Thyroid gland (tissue), 4 donors: ENCODE data around the gene ANO2. TPM values are rescaled to one million over a fixed set of nuclear protein-coding genes. Genes with fewer than 3 reads are reported as not detected.

Source experiments
- DNase-seq, 2 donors: peaks; one replicate each; pipeline ENCODE4 v3.0.0-alpha.2; 2019
- H3K27ac ChIP-seq, 3 donors: fragments of 200-600 bp; sonication (generic); 1 replicate in 2 of 3; 2 replicates in 1 of 3; pipeline ENCODE4 v1.5.1; 2016 to 2019; ENCODE audit warnings: mild to moderate bottlenecking in 1 of 3, moderate library complexity in 1 of 3
- H3K27me3 ChIP-seq: fragments of 200-600 bp; sonication (generic); one replicate; pipeline ENCODE4 v1.5.1; 2019
- H3K36me3 ChIP-seq, 2 donors: fragments of 200-600 bp; sonication (generic); one replicate each; pipeline ENCODE4 v1.5.1; 2016 to 2019
- H3K4me1 ChIP-seq, 2 donors: fragments of 200-600 bp; sonication (generic); one replicate each; pipeline ENCODE4 v1.5.1; 2017 to 2019
- H3K4me3 ChIP-seq, 3 donors: fragments of 200-600 bp; sonication (generic); replicated peaks in 1 of 3; 1 replicate in 2 of 3; 2 replicates in 1 of 3; pipeline ENCODE4 v1.5.1; 2016; ENCODE audit warnings: mild to moderate bottlenecking in 1 of 3
- H3K9me3 ChIP-seq: fragments of 200-600 bp; sonication (generic); one replicate; pipeline ENCODE4 v1.5.1; 2017
- CTCF ChIP-seq, 6 experiments: fragments of 200-600 bp in 3 of 6; fragments of 450-650 bp in 3 of 6; sonication (generic) in 3 of 6; IDR thresholded peaks; one replicate each; pipeline ENCODE4 v1.5.1; 2016 to 2019; ENCODE audit warnings: antibody characterized with exemption in 6 of 6, mild to moderate bottlenecking in 2 of 6, inconsistent platforms in 1 of 6, moderate library complexity in 1 of 6
- POLR2A ChIP-seq, 2 donors: fragments of 450-650 bp; IDR thresholded peaks; one replicate each; pipeline ENCODE4 v1.6.1; 2017; ENCODE audit warnings: antibody characterized with exemption in 2 of 2, mild to moderate bottlenecking in 2 of 2, moderate library complexity in 1 of 2
- WGBS, 2 donors: methylation state at CpG; one replicate each; pipeline ENCODE4 v1.1.5; 2017; 5-methylcytosine and 5-hydroxymethylcytosine counted together
- intact Hi-C: fragments of 100-400 bp; cut with DNase I; formaldehyde crosslinking; loops from one replicate; pipeline ENCODE4 v1.15.1; 2023
- total RNA-seq, 4 donors: library from RNA; depleted of rRNA; stranded (reverse); fragments of >200 nt; gene quantifications; one replicate each; pipeline ENCODE4 v1.2.3, GENCODE V29; 2016

The ANO2 gene
- total RNA-seq, 4 donors from 2014 or later = 0.78 to 7.0 (median 2.2) TPM

GRCh38 chr12:5692850-5693249 lies 252.2 kb downstream of the ANO2 start:
- intact Hi-C loops = no loop called here
- DNase-seq = no peak
- Histone ChIP-seq H3K9me3 (no peaks in the 10 kb centered on the region), H3K4me1 (peaks cover 0 to 3% of the 10 kb centered on the region in 2 donors), H3K4me3 (no peak overlapping the region), H3K27ac (no peak overlapping the region), H3K27me3 (no peaks in the 10 kb centered on the region), H3K36me3 (no peaks in the 10 kb centered on the region)
- WGBS, 2 donors = 88 to 94% methylated on average over 7 of the region's 7 CpGs
- no peak for TF ChIP-seq POLR2A (IDR thresholded peaks at IDR 0.05)
- no peak for TF ChIP-seq CTCF (IDR thresholded peaks at IDR 0.05)

GRCh38 chr12:5691943-5692342 lies 253.1 kb downstream of the ANO2 start:
- H3K4me1 ChIP-seq = peaks cover 0 to 3% of the 10 kb centered on the region in 2 donors
- no peaks in the 10 kb centered on the region for H3K9me3 ChIP-seq
- intact Hi-C loops = no loop called here
- no peaks in the 10 kb centered on the region for H3K36me3 ChIP-seq
- DNase-seq = no peak
- no peak overlapping the region for H3K4me3 ChIP-seq
- WGBS, 2 donors = 77 to 90% methylated on average over 6 of the region's 6 CpGs
- no peak overlapping the region for H3K27ac ChIP-seq
- TF ChIP-seq CTCF (IDR thresholded peaks at IDR 0.05) (no peak), POLR2A (IDR thresholded peaks at IDR 0.05) (no peak)
- H3K27me3 ChIP-seq = no peaks in the 10 kb centered on the region

GRCh38 chr12:5690240-5690639 lies 254.8 kb downstream of the ANO2 start:
- H3K4me3 ChIP-seq = no peak overlapping the region
- DNase-seq = no peak
- intact Hi-C loops = no loop called here
- WGBS, 2 donors = 67 to 82% methylated on average over 1 of the region's 1 CpG
- H3K9me3 ChIP-seq = no peaks in the 10 kb centered on the region
- no peak for TF ChIP-seq POLR2A (IDR thresholded peaks at IDR 0.05)
- no peak for TF ChIP-seq CTCF (IDR thresholded peaks at IDR 0.05)
- H3K27ac ChIP-seq = no peak overlapping the region
- no peaks in the 10 kb centered on the region for H3K36me3 ChIP-seq
- H3K4me1 ChIP-seq = peaks cover 0 to 3% of the 10 kb centered on the region in 2 donors
- no peaks in the 10 kb centered on the region for H3K27me3 ChIP-seq

- intact Hi-C loops = no loop called here
- H3K27ac ChIP-seq = no peak overlapping the region
- H3K9me3 ChIP-seq = no peaks in the 10 kb centered on the region
- no peaks in the 10 kb centered on the region for H3K36me3 ChIP-seq
- DNase-seq = no peak
- peaks cover 0 to 3% of the 10 kb centered on the region in 2 donors for H3K4me1 ChIP-seq
- TF ChIP-seq CTCF (IDR thresholded peaks at IDR 0.05) (no peak), POLR2A (IDR thresholded peaks at IDR 0.05) (no peak)
- no peak overlapping the region for H3K4me3 ChIP-seq
- H3K27me3 ChIP-seq = no peaks in the 10 kb centered on the region
- 64 to 78% methylated on average over 1 of the region's 1 CpG for WGBS, 2 donors
These were observed 255.3 kb downstream of the ANO2 start for GRCh38 chr12:5689773-5690172.

GRCh38 chr12:5688226-5688625 lies 256.8 kb downstream of the ANO2 start:
- Histone ChIP-seq H3K4me1 (no peaks in the 10 kb centered on the region), H3K9me3 (no peaks in the 10 kb centered on the region), H3K36me3 (no peaks in the 10 kb centered on the region), H3K27ac (no peak overlapping the region), H3K4me3 (no peak overlapping the region), H3K27me3 (no peaks in the 10 kb centered on the region)
- no peak for TF ChIP-seq CTCF (IDR thresholded peaks at IDR 0.05)
- no peak for TF ChIP-seq POLR2A (IDR thresholded peaks at IDR 0.05)
- no peak for DNase-seq
- WGBS, 2 donors = 93 to 95% methylated on average over 2 of the region's 2 CpGs
- intact Hi-C loops = no loop called here
